Adipocyte (in vitro differentiated cells): ENCODE measurements around the gene SIGLEC9.

ENCODE experiments used
- DNase-seq: peaks from one replicate; pipeline ENCODE4 v3.0.0-alpha.2; 2015; ENCODE audit warnings: low read depth
- H3K27me3 ChIP-seq: replicated peaks from 2 replicates; pipeline ENCODE4 v1.7.0; 2013; ENCODE audit warnings: mild to moderate bottlenecking, low read length, moderate library complexity; ENCODE audit not compliant: control insufficient read depth, insufficient read depth
- H3K36me3 ChIP-seq: 2 replicates; pipeline ENCODE4 v1.7.0; 2013; ENCODE audit warnings: low read length, mild to moderate bottlenecking, moderate library complexity; ENCODE audit not compliant: control insufficient read depth, insufficient read depth, severe bottlenecking
- H3K4me1 ChIP-seq: 2 replicates; pipeline ENCODE4 v1.7.0; 2013; ENCODE audit warnings: mild to moderate bottlenecking, low read length, moderate library complexity; ENCODE audit not compliant: control insufficient read depth, insufficient read depth
- H3K4me3 ChIP-seq: 2 replicates; pipeline ENCODE4 v1.7.0; 2013; ENCODE audit warnings: mild to moderate bottlenecking, low read length, moderate library complexity
- H3K9ac ChIP-seq: 2 replicates; pipeline ENCODE4 v1.7.0; 2013; ENCODE audit warnings: mild to moderate bottlenecking, low read length, moderate library complexity
- H3K9me3 ChIP-seq: 2 replicates; pipeline ENCODE4 v1.7.0; 2013; ENCODE audit warnings: mild to moderate bottlenecking, low read length, moderate library complexity; ENCODE audit not compliant: control insufficient read depth

Gene SIGLEC9

GRCh38 chr19:51111606-51112005, 13.1 kb upstream of the SIGLEC9 start:
- Histone ChIP-seq H3K4me3 (no peak overlapping the region), H3K4me1 (peaks cover 14% of the 10 kb centered on the region), H3K9me3 (no peaks in the 10 kb centered on the region), H3K27me3 (peaks cover 40% of the 10 kb centered on the region), H3K36me3 (no peaks in the 10 kb centered on the region), H3K9ac (no peak overlapping the region)
- DNase-seq = no peak

DNA sequence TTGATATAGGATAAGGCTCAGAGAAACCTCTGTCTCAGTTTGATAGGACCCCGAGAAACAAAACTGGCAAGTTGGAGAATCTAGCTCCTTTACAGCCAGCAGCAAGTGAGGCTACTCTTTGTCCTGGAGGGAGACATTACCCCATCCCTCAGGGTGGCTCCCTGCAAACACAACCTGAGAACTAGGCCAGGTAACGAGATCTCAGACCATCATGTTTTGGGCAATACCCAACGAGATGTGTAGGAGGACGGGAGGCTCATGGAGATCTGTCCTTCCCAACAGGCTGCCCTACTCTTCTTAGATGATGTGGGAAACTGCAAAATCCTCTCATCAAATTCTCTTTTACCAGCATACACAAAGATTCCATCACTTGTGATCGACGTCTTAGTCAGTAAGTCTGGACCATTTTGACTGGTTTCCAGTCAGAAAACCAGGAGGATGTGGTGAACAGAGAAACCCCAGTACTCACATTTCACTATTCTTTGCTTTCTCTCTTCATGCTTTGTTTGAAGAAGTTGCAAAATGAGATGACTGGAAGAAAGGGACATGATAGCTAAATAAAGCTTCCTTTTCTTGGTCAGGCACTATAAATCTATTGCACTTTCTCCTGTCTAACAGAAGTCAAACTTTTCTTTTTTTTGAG, 10.5 kb upstream of the SIGLEC9 start:
- Histone ChIP-seq H3K9me3 (no peaks in the 10 kb centered on the region), H3K27me3 (peaks cover 42% of the 10 kb centered on the region)
- no peak for DNase-seq

DNA sequence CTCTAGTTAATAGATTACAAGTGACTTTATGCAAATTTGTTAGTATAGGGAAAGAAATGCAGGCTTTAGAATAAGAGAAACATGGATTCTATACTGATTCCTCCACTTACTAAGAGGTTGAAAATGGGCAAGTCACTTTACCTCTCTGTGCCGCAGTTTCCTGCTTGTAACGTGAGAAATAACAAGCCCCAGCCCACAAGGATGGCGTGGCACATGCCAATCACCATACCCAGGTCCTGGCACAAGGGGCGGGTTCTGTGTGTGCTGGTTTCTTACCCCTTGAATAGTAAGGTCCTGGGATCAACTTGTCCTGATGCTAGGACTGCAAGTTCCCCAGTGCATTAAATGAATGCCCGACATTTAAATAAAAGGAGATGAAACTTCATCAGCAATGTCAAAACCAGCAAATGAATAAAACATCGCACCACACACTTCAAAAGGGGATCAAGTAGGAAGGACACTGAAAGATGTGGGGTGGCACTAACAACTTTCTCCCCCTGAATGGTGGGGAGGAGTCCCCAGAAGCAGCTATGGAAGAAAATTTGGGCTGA, 7.9 kb upstream of the SIGLEC9 start:
- H3K4me3 ChIP-seq = no peak overlapping the region
- no peaks in the 10 kb centered on the region for H3K4me1 ChIP-seq
- H3K27me3 ChIP-seq = peaks cover 38% of the 10 kb centered on the region
- no peak overlapping the region for H3K9ac ChIP-seq
- H3K9me3 ChIP-seq = no peaks in the 10 kb centered on the region
- H3K36me3 ChIP-seq = no peaks in the 10 kb centered on the region
- DNase-seq = no peak

More for the DNA sequence above, 10.5 kb upstream of the SIGLEC9 start:
- Histone ChIP-seq H3K4me1 (no peaks in the 10 kb centered on the region), H3K9ac (no peak overlapping the region), H3K36me3 (no peaks in the 10 kb centered on the region), H3K4me3 (no peak overlapping the region)

DNA sequence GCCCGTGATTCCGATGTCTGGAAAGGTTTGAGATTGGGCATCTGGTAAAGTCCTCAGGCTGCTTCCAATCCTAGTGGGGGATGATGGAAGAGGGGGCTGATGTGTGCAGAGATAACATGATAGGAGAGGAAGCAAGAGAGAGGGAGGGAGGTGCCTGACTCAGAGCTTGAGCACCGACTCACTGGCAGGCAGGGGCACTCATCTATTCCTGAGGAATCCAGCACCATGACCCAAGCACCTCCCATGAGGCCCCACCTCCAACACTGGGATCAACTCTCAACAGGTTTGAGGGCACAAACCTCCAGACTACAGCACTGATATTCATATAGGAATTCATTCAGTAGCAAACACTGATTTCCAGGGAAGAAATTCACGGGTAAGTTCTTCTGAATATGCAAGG, 5.6 kb upstream of the SIGLEC9 start:
- Histone ChIP-seq H3K27me3 (peaks cover 19% of the 10 kb centered on the region), H3K4me3 (no peak overlapping the region), H3K4me1 (no peaks in the 10 kb centered on the region), H3K9ac (no peak overlapping the region), H3K9me3 (no peaks in the 10 kb centered on the region), H3K36me3 (no peaks in the 10 kb centered on the region)
- no peak for DNase-seq

GRCh38 chr19:51119611-51120010, 5.1 kb upstream of the SIGLEC9 start:
- Histone ChIP-seq H3K9me3 (no peaks in the 10 kb centered on the region), H3K36me3 (no peaks in the 10 kb centered on the region), H3K9ac (no peak overlapping the region), H3K4me1 (no peaks in the 10 kb centered on the region), H3K27me3 (peaks cover 16% of the 10 kb centered on the region), H3K4me3 (no peak overlapping the region)
- DNase-seq = no peak

GRCh38 chr19:51120160-51120559, 4.5 kb upstream of the SIGLEC9 start:
- no peak for DNase-seq

GRCh38 chr19:51121257-51121656, 3.4 kb upstream of the SIGLEC9 start:
- DNase-seq = no peak
- Histone ChIP-seq H3K4me1 (no peaks in the 10 kb centered on the region), H3K9ac (no peak overlapping the region), H3K9me3 (no peaks in the 10 kb centered on the region), H3K27me3 (peaks cover 5% of the 10 kb centered on the region), H3K36me3 (no peaks in the 10 kb centered on the region), H3K4me3 (no peak overlapping the region)

More at GRCh38 chr19:51120160-51120559, 4.5 kb upstream of the SIGLEC9 start:
- H3K36me3 ChIP-seq = no peaks in the 10 kb centered on the region
- H3K9me3 ChIP-seq = no peaks in the 10 kb centered on the region
- no peak overlapping the region for H3K9ac ChIP-seq
- peaks cover 12% of the 10 kb centered on the region for H3K27me3 ChIP-seq
- H3K4me3 ChIP-seq = no peak overlapping the region
- H3K4me1 ChIP-seq = no peaks in the 10 kb centered on the region

DNA sequence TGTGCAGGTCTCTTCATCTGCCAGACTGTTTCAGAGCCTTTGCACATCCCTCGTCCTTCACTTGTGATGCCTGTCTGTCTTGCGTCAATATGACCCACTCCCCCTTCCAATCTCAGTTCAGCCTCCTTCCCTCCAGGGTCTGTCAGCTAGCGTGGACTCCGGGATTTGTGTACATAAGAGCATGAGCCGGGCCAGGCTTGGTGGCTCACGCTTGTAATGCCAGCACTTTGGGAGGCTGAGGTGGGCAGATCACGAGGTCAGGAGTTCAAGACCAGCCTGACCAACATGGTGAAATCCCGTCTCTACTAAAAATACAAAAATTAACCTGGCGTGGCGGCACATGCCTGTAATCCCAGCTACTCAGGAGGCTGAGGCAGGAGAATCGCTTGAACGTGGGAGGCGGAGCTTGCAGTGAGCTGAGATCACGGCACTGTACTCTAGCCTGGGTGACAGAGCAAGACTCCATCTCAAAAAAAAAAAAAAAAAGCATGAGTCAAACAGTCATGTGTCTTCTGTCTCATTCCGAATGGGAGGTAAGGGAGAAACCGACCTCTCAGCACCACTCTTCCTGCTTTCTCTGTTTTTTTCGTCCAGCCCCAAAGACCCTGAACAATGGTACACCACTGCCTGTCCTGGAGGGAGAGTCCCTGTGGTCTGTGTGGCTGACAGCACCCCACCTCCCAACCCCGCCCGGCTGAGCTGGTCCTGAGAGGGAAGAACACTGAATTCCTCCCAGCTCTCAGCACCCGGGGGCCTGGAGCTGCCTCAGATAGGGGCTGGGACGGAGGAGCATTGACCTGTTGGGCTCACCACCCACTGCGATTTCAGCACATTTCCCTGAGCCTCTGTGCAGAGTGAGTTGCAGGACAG, 2.4 kb upstream of the SIGLEC9 start:
- Histone ChIP-seq H3K36me3 (no peaks in the 10 kb centered on the region), H3K27me3 (no peaks in the 10 kb centered on the region), H3K4me1 (no peaks in the 10 kb centered on the region), H3K9me3 (no peaks in the 10 kb centered on the region), H3K4me3 (no peak overlapping the region), H3K9ac (peak overlapping the region; percentile 25)
- DNase-seq = no peak

GRCh38 chr19:51123381-51123800, 1.3 kb upstream of the SIGLEC9 start:
- H3K9me3 ChIP-seq = no peaks in the 10 kb centered on the region
- H3K27me3 ChIP-seq = no peaks in the 10 kb centered on the region
- H3K4me3 ChIP-seq = no peak overlapping the region
- no peak overlapping the region for H3K9ac ChIP-seq
- no peak for DNase-seq
- H3K36me3 ChIP-seq = no peaks in the 10 kb centered on the region
- H3K4me1 ChIP-seq = no peaks in the 10 kb centered on the region

GRCh38 chr19:51123802-51124201, 904 bp upstream of the SIGLEC9 start:
- H3K4me3 ChIP-seq = no peak overlapping the region
- H3K36me3 ChIP-seq = no peaks in the 10 kb centered on the region
- H3K9me3 ChIP-seq = no peaks in the 10 kb centered on the region
- no peaks in the 10 kb centered on the region for H3K27me3 ChIP-seq
- H3K4me1 ChIP-seq = peaks cover 3% of the 10 kb centered on the region
- no peak for DNase-seq
- no peak overlapping the region for H3K9ac ChIP-seq

DNA sequence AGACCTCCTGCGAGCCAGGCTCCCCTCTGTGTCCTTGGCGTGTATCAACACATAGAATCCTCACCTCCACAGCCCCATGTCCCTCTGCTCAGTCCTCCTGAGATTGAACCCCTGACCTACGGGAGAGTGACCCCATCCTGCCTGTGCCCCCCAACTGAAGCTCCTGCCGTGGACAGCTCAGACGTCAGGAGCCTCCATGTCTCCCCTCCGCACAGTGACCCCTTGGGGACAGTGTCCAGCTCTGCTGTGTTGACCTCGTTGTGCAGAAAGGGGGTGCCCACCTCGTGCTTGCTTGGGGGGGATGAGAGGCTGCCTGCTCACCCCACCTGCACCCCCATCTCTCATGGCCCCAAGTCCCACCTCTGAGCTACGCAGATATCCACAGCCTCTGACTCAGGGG, 490 bp upstream of the SIGLEC9 start:
- H3K27me3 ChIP-seq = no peaks in the 10 kb centered on the region
- no peak for DNase-seq
- H3K9me3 ChIP-seq = no peaks in the 10 kb centered on the region
- H3K9ac ChIP-seq = no peak overlapping the region
- no peak overlapping the region for H3K4me3 ChIP-seq
- peaks cover 5% of the 10 kb centered on the region for H3K4me1 ChIP-seq
- no peaks in the 10 kb centered on the region for H3K36me3 ChIP-seq
